K562 (cell line): ENCODE measurements around the gene VSIG10. TPM values are rescaled to one million over a fixed set of nuclear protein-coding genes. Genes with fewer than 3 reads are reported as not detected.

ENCODE experiments used
- ARID4B ChIP-seq: sonication (generic); formaldehyde crosslinking; IDR thresholded peaks from 2 replicates; pipeline ENCODE4 v1.8.0; 2022; ENCODE audit warnings: mild to moderate bottlenecking, missing genetic modification reagents
- ZNF407 ChIP-seq: fragments of 450-650 bp; IDR thresholded peaks from 2 replicates; pipeline ENCODE4 v1.6.1; 2016; ENCODE audit warnings: low read depth
- polyA plus RNA-seq, 8 experiments: library from polyadenylated mRNA; depleted of rRNA in 4 of 8; stranded (reverse) in 5 of 8; unstranded in 3 of 8; fragments of >200 nt; fragmentation: Nextera tagmentation in 2 of 8; fragmentation: Illumina TruSeq in 1 of 8; extraction: Ambion mirVana in 2 of 8; extraction: Trizol in 1 of 8; gene quantifications; 2 replicates each; pipeline versions ENCODE4 v1.2.1 to v1.2.3, GENCODE V29; 2011 to 2014; ENCODE audit warnings: inconsistent platforms in 1 of 8, missing spikeins in 1 of 8
- total RNA-seq, 7 experiments: library from RNA; depleted of rRNA in 6 of 7; stranded (reverse); fragments of >200 nt in 6 of 7; fragmentation: Illumina TruSeq in 2 of 7; extraction: Trizol in 2 of 7; gene quantifications; 2 replicates each; pipeline versions ENCODE4 v1.2.1 to v1.2.3, GENCODE V29; 2011 to 2021; ENCODE audit warnings: low replicate concordance in 1 of 7

Gene VSIG10
- total and polyA plus RNA-seq, 9 of the 15 experiments (the other 6 are each of a cell fraction or from before 2014, with no cell fraction given), result 4.1 to 8.8 (median 4.7) TPM

- no peak for TF ChIP-seq ZNF407
- TF ChIP-seq ARID4B (CRISPR knock-in tag), result no peak
Measured at GRCh38 chr12:118038137-118038536, 65.7 kb downstream of the VSIG10 start (continued).
